Stimulated activated naive CD4-positive, alpha-beta T cell (primary cell): ENCODE results near the gene ATP1B1.
"Not testable (repeated sequence)": the region's sequence is repeated elsewhere in the genome, so short reads cannot be mapped to it uniquely, and the experiment has no call there.

Experiments used
- DNase-seq, 6 experiments: peaks; one replicate each; lab custom pipeline; 2025; lab: John Stamatoyannopoulos, UW

The ATP1B1 gene

DNA sequence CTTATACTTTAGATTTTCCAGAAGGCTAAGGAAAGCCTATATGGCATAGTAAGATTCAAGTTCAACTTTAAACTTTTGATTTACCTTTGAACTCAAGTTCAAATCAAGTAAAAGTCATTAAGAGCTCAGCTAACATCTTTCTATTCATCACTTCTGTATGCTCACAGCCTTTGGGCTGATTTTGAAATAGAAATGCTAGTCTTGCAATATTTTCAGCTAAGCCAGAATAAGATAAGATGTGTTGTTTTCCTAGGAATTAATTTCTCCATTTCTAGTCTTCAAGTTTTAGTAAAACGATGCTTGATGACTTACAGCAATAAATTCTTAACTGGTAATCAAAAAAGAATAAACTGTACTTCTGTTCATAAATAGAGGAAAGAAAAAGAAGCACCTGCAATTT lies 35.6 kb downstream of the ATP1B1 start:
- DNase-seq = no peak

DNA sequence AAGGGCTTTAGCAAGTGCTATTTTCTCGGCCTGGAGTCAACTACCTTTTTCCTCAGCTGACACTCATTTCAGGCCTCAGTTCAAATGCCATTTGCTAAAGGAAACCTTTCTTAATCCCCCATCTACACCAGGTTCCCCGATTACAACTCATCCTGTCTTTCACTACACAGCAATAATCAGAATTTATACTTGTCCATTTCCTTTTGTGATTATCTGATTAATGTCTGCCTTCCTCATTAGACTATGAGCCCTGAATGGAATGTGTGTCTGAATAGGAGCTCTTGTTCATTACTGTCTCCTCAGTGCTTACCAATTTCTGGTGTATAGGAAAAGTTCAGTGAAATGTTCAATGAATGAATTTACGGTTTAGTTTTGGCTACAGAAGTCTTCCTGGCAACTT lies 36.9 kb downstream of the ATP1B1 start:
- DNase-seq = no peak

DNA sequence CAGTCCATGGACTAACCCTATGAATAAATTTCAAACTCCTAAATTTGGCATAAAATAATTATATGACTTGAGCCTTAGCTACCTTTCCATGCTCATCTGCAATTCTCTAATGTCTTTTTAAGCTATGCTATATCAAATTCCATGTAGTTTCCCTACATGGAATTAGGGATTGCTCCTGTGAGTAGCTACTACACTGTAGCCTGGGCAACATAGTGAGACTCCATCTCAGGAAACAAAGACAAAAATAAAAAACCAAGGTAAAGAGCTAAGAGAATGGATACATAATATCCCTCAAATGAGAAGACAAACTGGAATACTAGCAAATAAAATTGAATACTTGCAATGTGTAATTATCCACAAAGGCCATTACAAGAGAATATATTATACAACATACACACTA lies 37.5 kb downstream of the ATP1B1 start:
- DNase-seq = no peak

DNA sequence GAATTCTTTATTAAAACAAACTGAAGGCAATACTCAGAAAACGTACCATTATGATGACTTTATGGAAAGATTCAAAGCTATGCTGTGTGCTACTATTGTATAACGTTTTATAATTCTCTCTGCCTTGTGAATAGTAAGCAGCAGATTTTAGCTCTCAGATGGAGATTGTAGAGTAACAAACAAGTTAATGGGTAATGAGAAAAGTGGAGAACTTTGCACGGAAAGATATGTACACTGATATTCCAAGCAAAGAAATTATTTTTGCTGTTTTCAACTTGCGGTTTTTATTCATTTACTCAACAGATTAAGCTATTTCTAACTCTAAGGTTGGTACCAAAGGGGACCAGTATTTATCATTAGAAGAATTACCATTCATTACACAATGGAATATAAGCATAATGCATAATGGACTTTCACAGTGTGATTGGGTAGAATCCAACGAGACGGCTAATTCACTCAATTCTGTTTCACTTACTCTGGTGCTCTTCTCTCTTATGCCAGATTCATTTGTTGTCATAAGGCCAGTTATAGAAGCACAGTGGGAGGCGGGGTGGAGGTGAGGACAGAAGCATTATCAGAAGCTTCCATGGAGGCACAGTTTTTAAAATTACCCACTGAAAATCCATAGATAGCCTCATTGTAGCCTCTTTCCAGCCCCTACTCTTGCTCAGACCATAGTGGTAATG lies 38.6 kb downstream of the ATP1B1 start:
- no peak for DNase-seq

DNA sequence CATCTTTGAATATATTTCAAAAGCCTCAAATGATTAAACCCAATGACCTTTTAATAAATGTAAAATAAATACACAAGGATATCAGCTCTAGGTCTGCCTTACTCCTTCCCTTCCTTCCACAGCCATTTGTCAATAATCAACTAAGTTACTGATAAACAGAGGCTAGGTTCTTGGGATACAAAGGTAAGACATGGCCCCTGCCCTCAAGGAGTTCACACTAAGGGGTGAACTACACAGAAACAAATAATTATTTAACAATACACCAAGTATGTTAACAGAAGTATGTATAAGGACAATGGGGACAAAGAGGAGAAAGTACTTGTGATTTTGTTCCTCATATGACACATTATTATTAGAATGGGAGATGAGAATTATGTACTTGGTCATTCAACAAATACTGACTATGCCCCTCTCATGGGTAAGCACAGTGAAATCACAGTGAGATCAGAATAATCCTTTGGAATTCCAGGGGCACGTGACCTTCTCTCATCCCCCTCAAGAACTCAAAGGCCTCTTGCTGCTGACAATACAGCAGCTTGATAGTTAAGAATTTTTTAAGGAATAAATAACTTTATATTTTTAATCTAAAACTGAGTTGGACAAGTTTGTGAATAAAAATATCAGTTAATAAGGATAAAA lies 40.2 kb downstream of the ATP1B1 start:
- DNase-seq = no peak

DNA sequence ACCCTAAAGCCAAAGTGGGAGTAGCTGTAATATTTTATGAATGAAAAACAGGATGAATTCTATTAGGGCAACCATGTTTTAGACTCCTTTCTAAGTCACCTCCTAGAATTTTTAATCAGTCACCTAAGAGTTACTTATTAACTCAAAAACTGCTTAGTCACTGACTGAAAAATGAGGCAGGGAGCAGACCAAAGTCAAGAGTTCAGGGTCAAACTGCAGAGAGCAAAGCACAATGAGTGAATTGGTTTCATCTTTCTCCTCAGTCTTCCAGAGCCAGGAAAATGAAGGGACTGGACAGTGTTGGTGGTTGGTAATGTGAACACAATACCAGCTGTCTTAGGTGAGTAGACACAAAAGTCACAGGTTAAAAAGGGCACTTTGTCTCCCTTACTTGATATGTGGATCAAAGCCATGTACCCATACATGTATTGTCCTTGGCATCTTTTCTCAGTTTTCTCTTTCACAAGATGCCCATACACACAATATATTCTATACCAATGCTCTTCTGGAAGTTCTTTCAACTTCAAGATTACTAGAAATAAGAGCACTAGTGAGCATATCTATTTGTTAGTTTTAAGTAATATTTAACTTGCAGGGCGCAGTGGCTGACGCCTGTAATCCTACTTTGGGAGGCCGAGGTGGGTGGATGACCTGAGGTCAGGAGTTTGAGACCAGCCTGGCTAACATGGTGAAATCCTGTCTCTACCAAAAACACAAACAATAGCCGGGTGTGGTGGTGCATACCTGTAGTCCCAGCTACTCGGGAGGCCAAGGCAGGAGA lies 42.2 kb downstream of the ATP1B1 start:
- no peak for DNase-seq

DNA sequence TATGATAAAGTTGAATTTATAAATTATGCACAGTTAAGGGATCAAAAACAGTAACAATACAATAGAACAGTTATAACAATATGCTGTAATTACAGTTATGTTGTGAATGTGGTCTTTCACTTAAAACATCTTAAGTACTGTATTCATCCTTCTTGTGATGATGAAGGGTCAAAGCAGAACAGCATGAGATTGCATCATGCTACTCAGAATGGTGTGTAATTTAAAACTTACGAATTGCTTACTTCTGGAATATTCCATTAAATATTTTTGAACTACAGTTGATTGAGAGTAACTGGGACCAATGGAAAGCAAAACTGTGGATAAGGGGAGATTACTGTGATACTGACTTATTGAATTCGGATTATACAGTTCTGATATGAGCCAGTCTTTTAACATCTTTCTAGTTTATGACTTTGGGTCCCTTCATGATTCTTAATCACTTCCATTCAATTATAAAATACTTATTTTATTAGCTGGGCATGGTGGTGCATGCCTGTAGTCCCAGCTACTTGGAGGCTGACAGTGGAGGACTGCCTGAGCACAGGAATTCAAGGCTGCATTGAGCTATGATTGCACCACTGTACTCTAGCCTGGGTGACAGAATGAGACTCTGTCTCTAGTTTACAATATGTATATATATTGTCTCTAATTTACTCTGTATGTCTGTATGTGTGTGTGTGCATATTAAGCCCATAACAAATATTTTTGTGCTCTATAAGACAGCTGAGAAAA lies 43.2 kb downstream of the ATP1B1 start:
- DNase-seq = no peak

DNA sequence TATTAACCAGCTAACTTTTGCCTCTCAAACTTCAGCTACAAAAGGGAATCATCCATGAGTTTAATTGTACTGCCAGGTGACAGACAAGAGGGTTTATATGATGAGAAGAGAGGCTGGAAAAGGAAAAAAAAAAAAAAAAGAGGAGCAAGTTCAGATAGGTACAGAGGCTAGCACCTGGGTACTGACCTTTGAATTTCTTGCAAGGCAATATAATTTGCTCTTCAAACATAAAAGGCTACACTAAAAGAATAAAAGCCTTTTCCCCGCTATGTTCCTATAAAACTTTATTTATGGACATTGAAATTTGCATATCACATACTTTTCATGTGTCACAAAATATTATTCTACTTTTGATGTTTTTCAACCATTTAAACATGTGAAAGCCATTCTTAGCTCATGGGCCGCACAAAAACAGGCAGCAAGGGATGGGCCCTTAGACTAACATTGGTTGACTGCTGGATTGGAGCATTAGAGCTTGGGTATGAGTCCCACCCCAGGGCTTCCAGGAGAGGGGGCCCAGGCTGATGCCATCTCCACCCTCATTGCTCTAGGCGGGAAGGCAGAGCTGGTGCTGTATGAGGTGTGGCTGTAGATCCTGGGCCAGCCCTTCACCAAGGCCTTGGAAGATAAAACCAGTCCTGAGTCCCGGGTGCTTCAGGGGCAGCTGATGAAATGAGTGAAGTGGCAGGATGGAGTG lies 44.3 kb downstream of the ATP1B1 start:
- no peak for DNase-seq

DNA sequence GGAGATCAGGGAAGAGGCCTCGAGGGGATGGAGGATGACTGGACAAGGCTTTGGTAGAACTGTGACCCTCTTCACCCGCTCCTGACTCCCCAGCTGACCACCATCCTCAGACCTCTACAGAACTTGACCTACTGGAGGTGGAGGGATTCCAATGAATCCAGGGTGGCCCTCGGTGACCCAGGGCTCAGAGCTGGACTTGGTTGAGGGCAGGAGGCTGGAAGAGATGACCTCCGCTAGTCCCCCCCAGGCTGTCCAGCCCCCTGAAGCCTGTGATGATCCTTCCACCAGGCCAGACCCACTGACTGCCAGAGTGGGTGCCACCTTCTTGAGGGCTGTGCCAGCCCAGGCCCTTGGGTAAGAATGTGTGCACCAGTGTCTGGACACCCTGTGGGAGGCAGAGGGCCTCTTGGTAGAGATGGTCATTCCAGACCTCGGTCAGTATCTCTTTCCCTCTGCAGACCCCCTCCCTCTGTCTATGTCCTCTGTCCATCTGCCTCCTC lies 44.9 kb downstream of the ATP1B1 start:
- no peak for DNase-seq

DNA sequence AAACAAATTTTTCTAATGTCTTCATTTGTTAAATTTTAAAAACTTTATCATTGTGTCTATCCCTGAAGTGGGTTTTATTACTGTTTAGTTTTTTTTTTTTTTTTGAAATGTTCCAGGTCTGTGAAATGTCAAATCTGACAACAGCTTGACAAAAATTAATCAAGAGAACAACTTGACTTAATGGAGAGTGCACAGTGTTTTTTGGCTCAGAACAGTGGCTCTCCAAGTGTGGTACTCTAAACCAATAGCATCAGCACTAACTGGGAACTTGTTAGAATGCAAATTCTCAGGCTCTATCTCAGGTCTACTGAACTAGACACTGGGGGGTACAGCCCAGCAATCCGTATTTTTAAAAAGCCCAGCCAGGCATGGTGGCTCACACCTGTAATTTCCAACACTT lies 49.2 kb downstream of the ATP1B1 start:
- DNase-seq = no peak

DNA sequence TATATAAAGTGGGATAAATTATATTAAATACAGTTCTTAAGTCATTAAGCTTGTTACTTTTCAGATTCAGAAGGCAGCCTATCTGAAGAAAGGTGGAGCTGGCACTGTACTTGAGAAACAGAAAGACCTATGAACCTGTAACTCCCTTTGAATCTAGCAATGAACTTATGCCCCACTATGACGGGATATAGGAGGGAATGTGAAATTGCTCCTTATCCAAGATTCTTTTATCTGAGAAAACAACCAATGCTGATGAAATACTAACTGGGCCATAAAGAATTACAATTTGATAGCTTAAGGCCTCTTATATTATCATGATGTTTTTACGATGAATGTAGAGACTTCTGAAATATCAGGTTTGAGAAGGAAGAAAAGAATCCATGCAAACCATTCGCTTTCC lies 50.1 kb downstream of the ATP1B1 start:
- no peak for DNase-seq

DNA sequence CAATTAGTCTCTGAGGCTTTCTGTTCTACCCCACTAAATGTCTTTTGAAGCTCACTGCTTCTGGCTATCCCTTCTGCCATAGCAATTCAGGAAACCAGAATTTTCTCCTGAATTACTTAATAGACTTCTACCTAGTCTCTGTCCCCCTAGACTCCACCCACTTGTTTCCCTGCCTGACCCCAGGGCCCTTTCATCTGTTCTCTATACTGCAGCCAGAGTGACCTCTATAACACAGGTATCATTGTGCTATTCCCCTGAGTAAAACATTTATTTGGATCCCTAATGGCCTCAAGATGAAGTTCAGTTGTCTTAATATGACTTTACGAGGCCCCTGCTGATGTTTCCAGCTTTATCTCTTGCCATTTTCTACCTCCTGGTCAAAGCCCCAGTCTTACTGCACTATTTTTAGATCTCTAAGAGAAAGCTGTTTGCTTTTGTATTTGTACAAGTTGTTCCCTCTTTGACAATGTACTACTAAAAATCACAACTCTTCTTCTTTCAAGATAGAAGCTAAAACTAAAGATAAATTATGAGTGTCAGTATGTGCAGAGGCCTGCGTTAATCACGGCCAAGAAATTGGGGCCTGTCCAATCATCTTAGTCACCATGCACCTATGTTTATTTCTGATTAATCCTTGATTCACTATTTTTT lies 54.5 kb downstream of the ATP1B1 start:
- no peak for DNase-seq

DNA sequence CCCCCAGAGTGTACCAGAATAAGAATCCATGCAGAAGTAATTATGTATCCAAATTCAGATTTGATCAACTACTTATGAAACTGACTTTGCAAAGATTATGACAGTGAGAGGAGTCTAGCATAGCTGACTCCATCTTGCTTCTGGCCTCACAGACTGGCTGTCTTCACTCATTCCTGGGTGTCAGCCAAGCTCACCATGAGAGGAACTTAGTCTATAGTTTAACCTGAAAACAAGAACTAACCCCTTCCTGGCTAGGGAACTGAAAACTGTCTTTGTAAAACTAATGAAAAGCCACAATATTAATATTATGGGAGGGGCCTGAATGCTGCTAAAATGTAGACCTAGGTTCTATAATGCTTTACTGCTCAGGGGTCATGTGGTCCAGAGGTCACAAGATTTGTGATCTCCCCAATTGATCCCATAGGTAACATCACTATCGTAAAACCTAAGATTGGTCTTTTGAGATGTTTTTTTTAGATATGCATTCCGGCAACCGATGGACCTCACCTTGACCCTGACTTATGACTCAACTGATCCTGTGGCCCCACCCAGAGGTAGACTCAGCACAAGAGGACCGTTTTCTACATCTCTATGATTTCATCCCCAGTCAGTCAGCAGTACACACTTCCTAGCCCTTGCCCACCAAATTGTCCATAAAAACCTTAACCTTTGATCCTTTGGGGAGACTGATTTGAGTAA lies 55.2 kb downstream of the ATP1B1 start:
- no peak for DNase-seq

DNA sequence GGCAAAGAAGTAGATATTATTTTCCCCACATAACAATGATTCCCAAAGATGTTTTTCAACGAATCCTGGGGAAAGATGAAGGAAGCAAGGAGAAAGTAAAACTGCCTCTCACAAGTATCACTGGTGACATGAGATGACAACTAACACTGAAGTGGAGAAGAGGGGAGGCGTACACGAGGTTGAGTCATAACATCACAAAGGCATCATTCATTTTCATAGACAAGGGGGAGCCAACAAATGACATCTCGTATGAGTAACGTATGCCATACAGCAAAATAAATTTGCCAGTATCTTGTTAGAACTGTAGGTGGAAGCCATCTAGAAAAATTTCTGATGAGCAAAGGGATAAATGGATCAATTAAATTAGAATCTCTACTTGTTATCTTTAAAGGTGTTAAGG lies 56.6 kb downstream of the ATP1B1 start:
- no peak for DNase-seq

DNA sequence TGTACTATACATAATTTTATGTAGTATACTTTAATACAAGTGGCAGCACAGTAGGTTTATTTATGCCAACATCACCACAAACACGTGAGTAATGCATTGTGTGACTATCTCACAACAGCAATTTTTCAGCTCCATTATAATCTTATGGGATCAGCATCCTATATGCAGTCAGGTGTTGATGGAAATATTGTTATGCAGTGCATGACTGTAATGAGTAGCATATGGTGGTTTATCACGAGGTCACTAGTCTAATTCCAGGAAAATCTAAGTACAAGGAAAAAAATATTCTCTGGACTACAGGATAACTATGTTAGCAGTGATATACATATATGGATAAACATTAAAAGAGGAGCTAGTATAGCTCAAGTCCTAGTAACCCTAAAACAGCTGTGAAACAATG lies 69.0 kb downstream of the ATP1B1 start:
- DNase-seq = no peak

DNA sequence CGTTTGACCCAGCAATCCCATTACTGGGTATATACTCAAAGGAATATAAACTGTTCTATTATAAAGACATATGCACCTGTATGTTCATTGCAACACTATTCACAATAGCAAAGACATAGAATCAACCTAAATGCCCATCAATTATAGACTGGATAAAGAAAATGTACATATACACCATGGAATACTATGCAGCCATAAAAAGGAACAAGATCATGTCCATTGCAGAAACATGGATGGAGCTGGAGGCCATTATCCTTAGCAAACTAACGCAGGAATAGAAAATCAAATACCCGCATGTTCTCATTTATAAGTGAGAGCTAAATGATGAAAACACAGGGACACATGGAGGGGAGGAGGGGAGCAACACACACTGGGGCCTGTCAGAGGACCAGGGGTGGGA lies 72.9 kb downstream of the ATP1B1 start:
- DNase-seq = not testable (repeated sequence)

DNA sequence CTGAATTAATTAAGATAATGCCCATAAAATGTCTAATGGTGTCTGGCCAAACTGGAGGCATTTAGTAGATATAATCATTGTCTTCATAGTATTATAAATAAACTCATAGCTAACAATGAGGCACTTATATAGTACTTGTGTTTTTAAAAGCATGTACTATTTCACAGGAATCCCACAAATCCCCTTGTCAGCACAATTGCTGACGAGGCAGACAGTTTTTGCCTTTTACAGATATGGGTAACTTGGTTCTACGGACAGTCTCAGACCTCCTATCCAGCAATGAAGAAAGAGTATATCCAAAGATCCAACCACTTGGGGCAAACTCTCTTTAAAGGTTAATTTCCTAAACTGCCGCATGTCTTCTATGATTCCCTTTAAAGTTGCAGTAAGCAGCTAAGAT lies 73.7 kb downstream of the ATP1B1 start:
- no peak for DNase-seq
